Esophagus muscularis mucosa (tissue), 4 donors: ENCODE results near the gene PEX7.

Experiments
- EP300 ChIP-seq: sonication (generic); formaldehyde crosslinking; IDR thresholded peaks from one replicate; pipeline ENCODE4 v1.6.1; 2017; ENCODE audit warnings: antibody characterized with exemption
- POLR2A ChIP-seq: fragments of 450-650 bp; IDR thresholded peaks from one replicate; pipeline ENCODE4 v1.6.1; 2017; ENCODE audit warnings: antibody characterized with exemption, moderate library complexity, mild to moderate bottlenecking, low read depth
- TF ChIP-seq, protein P1 (sequence below), 3 experiments: fragments of 200-600 bp in 2 of 3; fragments of 450-650 bp in 1 of 3; sonication (generic) in 2 of 3; IDR thresholded peaks; one replicate each; pipeline ENCODE4 v1.5.1; 2017 to 2019; ENCODE audit warnings: antibody characterized with exemption in 3 of 3, mild to moderate bottlenecking in 2 of 3, moderate library complexity in 1 of 3

DNA sequence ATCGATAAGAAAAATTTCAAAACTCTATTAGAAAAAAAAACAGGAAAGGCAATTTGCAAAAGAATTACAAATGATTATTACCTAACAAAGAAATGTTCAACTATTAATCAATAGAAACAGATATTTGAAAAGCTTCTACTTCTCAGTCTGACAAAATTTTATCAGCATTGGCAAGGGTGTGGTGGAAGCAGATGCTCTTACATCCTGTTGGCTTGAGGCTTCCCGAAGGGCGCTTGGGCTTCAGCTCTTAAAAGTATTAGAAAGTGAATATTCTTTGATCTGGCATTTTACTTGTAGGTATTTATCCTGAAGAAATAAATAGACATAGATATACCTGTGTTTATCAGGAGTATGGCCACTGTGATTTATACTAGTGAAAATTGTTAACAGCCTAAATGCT is 138.4 kb downstream of the PEX7 start:
- TF ChIP-seq, protein P1, sequence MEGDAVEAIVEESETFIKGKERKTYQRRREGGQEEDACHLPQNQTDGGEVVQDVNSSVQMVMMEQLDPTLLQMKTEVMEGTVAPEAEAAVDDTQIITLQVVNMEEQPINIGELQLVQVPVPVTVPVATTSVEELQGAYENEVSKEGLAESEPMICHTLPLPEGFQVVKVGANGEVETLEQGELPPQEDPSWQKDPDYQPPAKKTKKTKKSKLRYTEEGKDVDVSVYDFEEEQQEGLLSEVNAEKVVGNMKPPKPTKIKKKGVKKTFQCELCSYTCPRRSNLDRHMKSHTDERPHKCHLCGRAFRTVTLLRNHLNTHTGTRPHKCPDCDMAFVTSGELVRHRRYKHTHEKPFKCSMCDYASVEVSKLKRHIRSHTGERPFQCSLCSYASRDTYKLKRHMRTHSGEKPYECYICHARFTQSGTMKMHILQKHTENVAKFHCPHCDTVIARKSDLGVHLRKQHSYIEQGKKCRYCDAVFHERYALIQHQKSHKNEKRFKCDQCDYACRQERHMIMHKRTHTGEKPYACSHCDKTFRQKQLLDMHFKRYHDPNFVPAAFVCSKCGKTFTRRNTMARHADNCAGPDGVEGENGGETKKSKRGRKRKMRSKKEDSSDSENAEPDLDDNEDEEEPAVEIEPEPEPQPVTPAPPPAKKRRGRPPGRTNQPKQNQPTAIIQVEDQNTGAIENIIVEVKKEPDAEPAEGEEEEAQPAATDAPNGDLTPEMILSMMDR (IDR thresholded peaks at IDR 0.05): no peak
- TF ChIP-seq EP300 (no peak), POLR2A (no peak)
